ENCODE data around the gene PUM1. TPM values are rescaled to one million over a fixed set of nuclear protein-coding genes. Genes with fewer than 3 reads are reported as not detected.
A peak's percentile ranks its signal among the peaks of the same experiment; 100 is the strongest.

The PUM1 gene
- total and polyA plus RNA-seq, 2 of the 4 experiments (the other 2 are of a cell fraction) = 75.4 to 137 TPM

DNA sequence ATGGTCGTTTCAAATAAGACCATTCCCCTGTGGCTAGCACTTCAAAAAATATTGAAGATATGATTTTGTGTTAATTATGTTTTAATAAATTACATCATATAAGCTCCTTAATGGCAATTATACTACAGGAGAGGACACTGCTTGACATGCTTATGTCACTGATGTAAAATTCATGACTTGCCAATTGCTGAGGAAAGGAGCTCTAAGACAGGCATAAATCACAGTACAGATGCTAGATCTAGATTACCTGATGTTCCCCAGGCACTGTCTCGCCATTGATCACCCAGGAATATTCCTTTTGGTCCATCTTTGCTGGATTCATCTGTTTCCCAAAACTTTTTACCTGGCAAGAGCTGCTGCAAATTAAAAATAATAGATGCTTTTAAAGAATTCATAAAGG lies 58.8 kb downstream of the PUM1 start:
- no CpG with 5 or more reads among the region's 2 CpGs for WGBS, 2 experiments (ENCODE audit: extremely low coverage in 2 of 2, insufficient read length in 1 of 2)
- peak overlapping the region; percentile 85 for H3K27ac ChIP-seq (ENCODE audit: insufficient read depth, low read length)
- peak overlapping the region; percentile 90; the same call in 1 of the 2 replicates for H3K18ac ChIP-seq (ENCODE audit: low read depth, low read length)
- 0 out of 2 replicates have a peak overlapping the region, but pooled peaks have one; percentile 1 for H4K91ac ChIP-seq (ENCODE audit: insufficient read depth, low read depth, low read length)
- H3K56ac ChIP-seq (ENCODE audit: extremely low read depth, insufficient read depth, low read length) = peak overlapping the region; percentile 22
- 0 out of 2 replicates have a peak overlapping the region, but pooled peaks have one; percentile 5 for H2BK20ac ChIP-seq (ENCODE audit: low read depth, low read length)
- H2BK120ac ChIP-seq (ENCODE audit: low read depth, low read length) = peak overlapping the region; percentile 69; the same call in 1 of the 2 replicates
- peak overlapping the region in 1 of 2 experiments; percentile 36; a peak in 1 of 4 replicates for H4K8ac ChIP-seq (ENCODE audit: low read depth in 2 of 2, low read length in 2 of 2)
- no peak overlapping the region for H2BK15ac ChIP-seq (ENCODE audit: low read depth, low read length)
- BruUV-seq (replicated peaks) = no TSS peak
- CTCF ChIA-PET = no interaction called here
- H3K4ac ChIP-seq (ENCODE audit: low read depth, low read length) = peak overlapping the region; percentile 39
- peak overlapping the region; percentile 59; the same call in 1 of the 2 replicates for H4K5ac ChIP-seq (ENCODE audit: low read depth, low read length)
- no peak overlapping the region for H2AFZ ChIP-seq (replicated peaks; ENCODE audit: low read length, poor library complexity)
- ATAC-seq (ENCODE audit: low read depth) (no peak), DNase-seq (no peak)
- no peak for TF ChIP-seq MXI1 (IDR thresholded peaks at IDR 0.05; ENCODE audit: borderline replicate concordance, low read depth, low read length)
- no peak for TF ChIP-seq MAZ (IDR thresholded peaks at IDR 0.05; ENCODE audit: borderline replicate concordance, low read depth, low read length)
- no peak for TF ChIP-seq CHD1 (IDR thresholded peaks at IDR 0.05; ENCODE audit: low read depth, low read length)
- TF ChIP-seq, protein P1, sequence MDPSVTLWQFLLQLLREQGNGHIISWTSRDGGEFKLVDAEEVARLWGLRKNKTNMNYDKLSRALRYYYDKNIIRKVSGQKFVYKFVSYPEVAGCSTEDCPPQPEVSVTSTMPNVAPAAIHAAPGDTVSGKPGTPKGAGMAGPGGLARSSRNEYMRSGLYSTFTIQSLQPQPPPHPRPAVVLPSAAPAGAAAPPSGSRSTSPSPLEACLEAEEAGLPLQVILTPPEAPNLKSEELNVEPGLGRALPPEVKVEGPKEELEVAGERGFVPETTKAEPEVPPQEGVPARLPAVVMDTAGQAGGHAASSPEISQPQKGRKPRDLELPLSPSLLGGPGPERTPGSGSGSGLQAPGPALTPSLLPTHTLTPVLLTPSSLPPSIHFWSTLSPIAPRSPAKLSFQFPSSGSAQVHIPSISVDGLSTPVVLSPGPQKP (IDR thresholded peaks at IDR 0.05; ENCODE audit: borderline replicate concordance, low read depth, low read length) = no peak
- TF ChIP-seq FOS (IDR thresholded peaks at IDR 0.05; ENCODE audit: low read depth, low read length) = no peak
- no peak for TF ChIP-seq CEBPB (IDR thresholded peaks at IDR 0.05; ENCODE audit: low read depth, low read length)
- no peak for TF ChIP-seq SMC3 (IDR thresholded peaks at IDR 0.05; ENCODE audit: low read depth, low read length)
- TF ChIP-seq MAFK (IDR thresholded peaks at IDR 0.05; ENCODE audit: low read depth, low read length) = no peak
- no peak for TF ChIP-seq NFE2L2 (IDR thresholded peaks at IDR 0.05; ENCODE audit: low read depth, low read length)
- TF ChIP-seq RAD21 (IDR thresholded peaks at IDR 0.05; ENCODE audit: low read length) = no peak
- no peak for TF ChIP-seq RCOR1 (IDR thresholded peaks at IDR 0.05; ENCODE audit: insufficient replicate concordance, low read length)
- no peak for TF ChIP-seq POLR2A (IDR thresholded peaks at IDR 0.05; ENCODE audit: low read depth, low read length)
- TF ChIP-seq, protein P2, sequence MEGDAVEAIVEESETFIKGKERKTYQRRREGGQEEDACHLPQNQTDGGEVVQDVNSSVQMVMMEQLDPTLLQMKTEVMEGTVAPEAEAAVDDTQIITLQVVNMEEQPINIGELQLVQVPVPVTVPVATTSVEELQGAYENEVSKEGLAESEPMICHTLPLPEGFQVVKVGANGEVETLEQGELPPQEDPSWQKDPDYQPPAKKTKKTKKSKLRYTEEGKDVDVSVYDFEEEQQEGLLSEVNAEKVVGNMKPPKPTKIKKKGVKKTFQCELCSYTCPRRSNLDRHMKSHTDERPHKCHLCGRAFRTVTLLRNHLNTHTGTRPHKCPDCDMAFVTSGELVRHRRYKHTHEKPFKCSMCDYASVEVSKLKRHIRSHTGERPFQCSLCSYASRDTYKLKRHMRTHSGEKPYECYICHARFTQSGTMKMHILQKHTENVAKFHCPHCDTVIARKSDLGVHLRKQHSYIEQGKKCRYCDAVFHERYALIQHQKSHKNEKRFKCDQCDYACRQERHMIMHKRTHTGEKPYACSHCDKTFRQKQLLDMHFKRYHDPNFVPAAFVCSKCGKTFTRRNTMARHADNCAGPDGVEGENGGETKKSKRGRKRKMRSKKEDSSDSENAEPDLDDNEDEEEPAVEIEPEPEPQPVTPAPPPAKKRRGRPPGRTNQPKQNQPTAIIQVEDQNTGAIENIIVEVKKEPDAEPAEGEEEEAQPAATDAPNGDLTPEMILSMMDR (conservative IDR thresholded peaks at IDR 0.05; ENCODE audit: low read depth, low read length) = no peak
- TF ChIP-seq, protein P3, sequence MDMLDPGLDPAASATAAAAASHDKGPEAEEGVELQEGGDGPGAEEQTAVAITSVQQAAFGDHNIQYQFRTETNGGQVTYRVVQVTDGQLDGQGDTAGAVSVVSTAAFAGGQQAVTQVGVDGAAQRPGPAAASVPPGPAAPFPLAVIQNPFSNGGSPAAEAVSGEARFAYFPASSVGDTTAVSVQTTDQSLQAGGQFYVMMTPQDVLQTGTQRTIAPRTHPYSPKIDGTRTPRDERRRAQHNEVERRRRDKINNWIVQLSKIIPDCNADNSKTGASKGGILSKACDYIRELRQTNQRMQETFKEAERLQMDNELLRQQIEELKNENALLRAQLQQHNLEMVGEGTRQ (IDR thresholded peaks at IDR 0.05; ENCODE audit: low read depth, low read length) = no peak
- H3K79me1 ChIP-seq (ENCODE audit: low read depth in 1 of 2, low read length in 2 of 2) = peaks cover 26 to 85% of the 10 kb centered on the region in 2 experiments
- dilution Hi-C loops (cut with HindIII; ENCODE audit: low sequenced_read_pairs, unreplicated experiment) = no loop called here
- peak overlapping the region; percentile 43 for H3K14ac ChIP-seq (replicated peaks; ENCODE audit: low read depth, low read length)
- peaks cover 21% of the 10 kb centered on the region for H3K4me1 ChIP-seq (ENCODE audit: control insufficient read depth, insufficient read depth, low read length)
- H2BK5ac ChIP-seq (ENCODE audit: low read depth, low read length, poor library complexity, severe bottlenecking) = peak overlapping the region; percentile 65
- intact Hi-C loops (cut with micrococcal nuclease) = no loop called here
- H3K9ac ChIP-seq (ENCODE audit: low read depth, low read length) = no peak overlapping the region; the same call in 1 of the 2 replicates
- no peak overlapping the region for H2AK9ac ChIP-seq (replicated peaks; ENCODE audit: low read depth, low read length, poor library complexity)
- peak overlapping the region; percentile 88 for H3K4me2 ChIP-seq (ENCODE audit: low read depth, low read length)
- H3K27me3 ChIP-seq (ENCODE audit: control insufficient read depth, insufficient read depth, low read length) = no peaks in the 10 kb centered on the region
- H3K4me3 ChIP-seq (ENCODE audit: insufficient read depth, low read depth, low read length) = no peak overlapping the region
- in situ Hi-C loops (cut with MboI; ENCODE audit: low sequenced_read_pairs) = no loop called here
- H3K23ac ChIP-seq (ENCODE audit: low read depth, low read length) = peak overlapping the region; percentile 66; the same call in 1 of the 2 replicates
- H2AK5ac ChIP-seq (ENCODE audit: low read depth, low read length) = peak overlapping the region; percentile 41; the same call in 1 of the 2 replicates
- peaks cover 15% of the 10 kb centered on the region for H3K9me1 ChIP-seq (ENCODE audit: insufficient read depth, low read length)
- peaks cover 66% of the 10 kb centered on the region for H4K20me1 ChIP-seq (ENCODE audit: insufficient read depth, low read length)
- POLR2A ChIA-PET (ENCODE audit: unreplicated experiment) = no interaction called here
- H3K9me3 ChIP-seq (ENCODE audit: control insufficient read depth, insufficient read depth, low read length) = no peaks in the 10 kb centered on the region
- H3K36me3 ChIP-seq (ENCODE audit: control insufficient read depth, insufficient read depth, low read length) = peaks cover 16% of the 10 kb centered on the region

Measured in IMR-90 (cell line).